GM12878 (cell line): ENCODE data around the gene INTS13. TPM values are rescaled to one million over a fixed set of nuclear protein-coding genes. Genes with fewer than 3 reads are reported as not detected.

Source experiments
- ATAC-seq: fragments of 200-7000 bp; cut with Tn5 transposase; 3 replicates; pipeline ENCODE4 v1.9.1; 2020; ENCODE audit warnings: mild to moderate bottlenecking, moderate library complexity
- BruUV-seq: library from RNA; stranded (reverse); fragments of 400-500 nt; replicated peaks from 2 replicates; lab custom pipeline; 2021; lab: Mats Ljungman, UMichigan
- CTCF ChIA-PET: fragments of 300-600 bp; sonication (Branson Sonifier 250); formaldehyde crosslinking; extraction: SDS; loops from one replicate; lab custom pipeline; 2021; ENCODE audit warnings: inconsistent platforms; lab: Yijun Ruan, JAX
- POLR2A ChIA-PET: fragments of 350-600 bp; formaldehyde crosslinking; extraction: SDS; loops from one replicate; lab custom pipeline; 2021; ENCODE audit warnings: inconsistent platforms; lab: Charles Lee
- RAD21 ChIA-PET: fragments of 300-600 bp; sonication (Branson Sonifier 250); formaldehyde crosslinking; loops from one replicate; lab custom pipeline; 2023; ENCODE audit warnings: antibody characterized with exemption; ENCODE audit not compliant: unreplicated experiment; lab: Charles Lee
- SMC1A ChIA-PET: fragments of 300-600 bp; sonication (Branson Sonifier 250); formaldehyde crosslinking; loops from one replicate; lab custom pipeline; 2023; ENCODE audit not compliant: unreplicated experiment, uncharacterized antibody; lab: Charles Lee
- DNase-seq: peaks from one replicate; pipeline ENCODE4 v3.0.0-alpha.2; 2011; ENCODE audit warnings: low read depth, low spot score
- FAIRE-seq: peaks from 3 replicates; lab custom pipeline; 2011; peaks lifted over from hg19 to GRCh38; lab: Jason Lieb, UNC
- H2AFZ ChIP-seq: 2 replicates; pipeline ENCODE4 v1.6.0; 2011; ENCODE audit warnings: low read depth, low read length, control low read depth; ENCODE audit not compliant: control insufficient read depth
- H3K27ac ChIP-seq: 2 replicates; pipeline ENCODE4 v1.5.1; 2011; ENCODE audit warnings: control low read depth; ENCODE audit not compliant: control insufficient read depth, insufficient read depth
- H3K27me3 ChIP-seq, 2 experiments: replicated peaks in 1 of 2; 2 replicates each; pipeline versions ENCODE4 v1.6.0 to v1.6.1; 2011; ENCODE audit warnings: low read length in 1 of 2; ENCODE audit not compliant: control insufficient read depth in 2 of 2, insufficient read depth in 2 of 2
- H3K36me3 ChIP-seq, 2 experiments: 2 replicates each; pipeline ENCODE4 v1.5.1; 2011; ENCODE audit warnings: low read length in 1 of 2; ENCODE audit not compliant: control insufficient read depth in 2 of 2, insufficient read depth in 2 of 2
- H3K4me1 ChIP-seq: 2 replicates; pipeline ENCODE4 v1.6.1; 2011; ENCODE audit warnings: mild to moderate bottlenecking, low read length, moderate library complexity, mixed read lengths; ENCODE audit not compliant: control insufficient read depth, insufficient read depth
- H3K4me2 ChIP-seq: 2 replicates; pipeline ENCODE4 v1.6.0; 2011; ENCODE audit warnings: control low read depth; ENCODE audit not compliant: control insufficient read depth, insufficient read depth
- H3K4me3 ChIP-seq: fragments of 200-600 bp; sonication (generic); 2 replicates; pipeline ENCODE4 v1.5.1; 2016
- H3K79me2 ChIP-seq: 2 replicates; pipeline ENCODE4 v1.6.0; 2011; ENCODE audit warnings: low read length; ENCODE audit not compliant: control insufficient read depth, insufficient read depth
- H3K9ac ChIP-seq: 2 replicates; pipeline ENCODE4 v1.8.0; 2011; ENCODE audit warnings: low read length, control low read depth, mixed read lengths; ENCODE audit not compliant: control insufficient read depth, insufficient read depth
- H3K9me3 ChIP-seq: replicated peaks from 3 replicates; pipeline ENCODE4 v1.5.1; 2011; ENCODE audit warnings: mild to moderate bottlenecking, low read length; ENCODE audit not compliant: control insufficient read depth, insufficient read depth
- H4K20me1 ChIP-seq: 2 replicates; pipeline ENCODE4 v1.6.0; 2011; ENCODE audit not compliant: control insufficient read depth, insufficient read depth
- GATAD2B ChIP-seq: fragments of 450-650 bp; conservative IDR thresholded peaks from 2 replicates; pipeline ENCODE4 v1.6.1; 2017; ENCODE audit warnings: low read depth, mild to moderate bottlenecking, moderate library complexity
- RBBP5 ChIP-seq: fragments of 200-600 bp; sonication (generic); conservative IDR thresholded peaks from 2 replicates; pipeline ENCODE4 v1.6.1; 2016
- TCF3 ChIP-seq: IDR thresholded peaks from 2 replicates; pipeline ENCODE4 v1.6.1; 2012; ENCODE audit warnings: low read depth, mild to moderate bottlenecking, low read length, borderline replicate concordance; ENCODE audit not compliant: insufficient read depth
- WGBS: methylation state at CpG from one replicate; pipeline ENCODE4 v1.1.6; 2016; ENCODE audit warnings: low lambda C conversion rate; ENCODE audit not compliant: insufficient replicate concordance, insufficient coverage; ENCODE audit errors: missing lambda C conversion rate; 5-methylcytosine and 5-hydroxymethylcytosine counted together
- in situ Hi-C: fragments of 300-500 bp; cut with MboI; formaldehyde crosslinking; loops from 9 replicates; pipeline ENCODE4 v1.14.3; 2018; ENCODE audit warnings: mixed read lengths
- intact Hi-C: fragments of 100-400 bp; cut with micrococcal nuclease; formaldehyde crosslinking; loops from one replicate; pipeline ENCODE4 v1.14.2; 2022; ENCODE audit not compliant: unreplicated experiment
- polyA plus RNA-seq, 11 experiments: library from polyadenylated mRNA; depleted of rRNA in 4 of 11; unstranded in 6 of 11; stranded (reverse) in 5 of 11; fragments of >200 nt; fragmentation: Nextera tagmentation in 4 of 11; fragmentation: Illumina TruSeq in 1 of 11; extraction: Ambion mirVana in 4 of 11; extraction: Trizol in 1 of 11; gene quantifications; 1 replicate in 1 of 11; 2 replicates in 10 of 11; pipeline versions ENCODE4 v1.2.1 to v1.2.3, GENCODE V29; 2011 to 2016; ENCODE audit warnings: inconsistent platforms in 2 of 11, missing spikeins in 2 of 11, low read depth in 1 of 11
- total RNA-seq, 4 experiments: library from RNA; depleted of rRNA in 3 of 4; stranded (reverse); fragments of >200 nt in 3 of 4; fragmentation: Illumina TruSeq in 1 of 4; extraction: Trizol in 1 of 4; gene quantifications; 2 replicates each; pipeline versions ENCODE4 v1.2.1 to v1.2.3, GENCODE V29; 2013 to 2021
- TF ChIP-seq, protein P1 (sequence below): fragments of 450-650 bp; IDR thresholded peaks from 2 replicates; pipeline ENCODE4 v1.6.1; 2016; ENCODE audit warnings: mild to moderate bottlenecking
- TF ChIP-seq, protein P2 (sequence below): fragments of 450-650 bp; IDR thresholded peaks from 2 replicates; pipeline ENCODE4 v1.6.1; 2017; ENCODE audit warnings: low read depth, mild to moderate bottlenecking, moderate library complexity
- TF ChIP-seq, protein P3 (sequence below): IDR thresholded peaks from 2 replicates; pipeline ENCODE4 v1.6.1; 2012; ENCODE audit warnings: improper control_type of control experiment, low read depth, low read length; ENCODE audit not compliant: insufficient replicate concordance
- TF ChIP-seq, protein P4 (sequence below): fragments of 450-650 bp; IDR thresholded peaks from 2 replicates; pipeline ENCODE4 v1.6.1; 2018; ENCODE audit warnings: mild to moderate bottlenecking, low read depth, moderate library complexity; ENCODE audit not compliant: partially characterized antibody

Gene INTS13
- total and polyA plus RNA-seq, 10 of the 15 experiments (the other 5 are each of a cell fraction or from before 2014, with no cell fraction given), result 33.4 to 72.0 (median 59.9) TPM

DNA sequence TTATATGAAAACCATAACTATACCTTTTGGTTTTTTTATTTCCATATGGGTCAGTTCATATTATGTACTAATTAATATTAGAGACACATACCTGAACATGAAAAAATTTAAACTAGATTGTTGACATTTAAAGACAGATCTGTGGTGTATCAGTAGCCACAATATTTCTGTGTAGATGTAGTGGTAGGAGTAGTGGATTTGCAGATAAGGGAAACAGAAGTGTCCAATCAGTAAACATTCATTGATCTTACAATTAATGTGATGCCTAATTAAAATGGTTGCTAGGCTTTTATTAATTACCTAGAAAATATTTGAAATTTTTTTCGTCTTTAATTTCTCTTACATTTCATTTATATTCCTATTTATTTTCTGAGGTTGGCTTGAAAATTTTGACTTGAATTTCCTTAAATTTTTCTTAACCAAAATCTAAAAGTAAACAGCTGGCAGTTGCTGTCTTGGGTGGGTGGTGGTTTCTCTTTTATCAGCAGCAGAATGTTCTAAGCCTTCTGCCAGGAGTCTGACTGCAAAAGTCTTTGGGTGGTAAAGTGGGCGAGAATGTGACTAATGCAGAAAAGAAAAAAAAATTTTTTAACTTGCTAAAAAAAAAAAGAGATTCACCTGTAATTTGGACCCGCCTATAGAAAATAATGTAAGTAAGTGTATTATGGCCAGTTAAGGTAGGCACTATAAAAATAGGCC lies 2.9 kb upstream of the INTS13 start:
- SMC1A ChIA-PET, result interaction anchor here (0.6 to 3.5 kb wide), 9 partner anchors 14 to 221 kb away, joined by 3 to 31 read pairs (median 6); partner anchors contain the start of gene TM7SF3
- FAIRE-seq (no peak), DNase-seq (no peak), ATAC-seq (no peak)
- peak overlapping the region; percentile 75 for H3K27ac ChIP-seq
- POLR2A ChIA-PET, result interaction anchor here (0.7 to 2.6 kb wide), 3 partner anchors 8 to 244 kb away, joined by 3 to 9 read pairs (median 4); no protein-coding TSS in a partner anchor
- peaks cover 100% of the 10 kb centered on the region for H3K79me2 ChIP-seq
- intact Hi-C loops, result no loop called here
- CTCF ChIA-PET, result interaction anchor here (1.8 kb wide), 1 partner anchor 23 kb away, joined by 7 read pairs; no protein-coding TSS in a partner anchor
- peak overlapping the region; percentile 99 for H3K4me3 ChIP-seq
- no peaks in the 10 kb centered on the region for H4K20me1 ChIP-seq
- H3K36me3 ChIP-seq, result no peaks in the 10 kb centered on the region
- RAD21 ChIA-PET, result interaction anchor here (1.1 to 2.3 kb wide), 4 partner anchors 31 to 95 kb away, joined by 3 to 11 read pairs (median 4); no protein-coding TSS in a partner anchor
- whole genome bisulfite sequencing, result 3% methylated on average over 3 of the region's 3 CpGs
- BruUV-seq, result no TSS peak
- in situ Hi-C loops, result no loop called here
- H3K27me3 ChIP-seq, result no peaks in the 10 kb centered on the region
- no peak overlapping the region for H2AFZ ChIP-seq
- peaks cover 8% of the 10 kb centered on the region for H3K4me1 ChIP-seq
- H3K4me2 ChIP-seq, result peak overlapping the region; percentile 86
- H3K9ac ChIP-seq, result peak overlapping the region; percentile 36
- TF ChIP-seq GATAD2B (no peak), RBBP5 (no peak), TCF3 (no peak)
- TF ChIP-seq, protein P1, sequence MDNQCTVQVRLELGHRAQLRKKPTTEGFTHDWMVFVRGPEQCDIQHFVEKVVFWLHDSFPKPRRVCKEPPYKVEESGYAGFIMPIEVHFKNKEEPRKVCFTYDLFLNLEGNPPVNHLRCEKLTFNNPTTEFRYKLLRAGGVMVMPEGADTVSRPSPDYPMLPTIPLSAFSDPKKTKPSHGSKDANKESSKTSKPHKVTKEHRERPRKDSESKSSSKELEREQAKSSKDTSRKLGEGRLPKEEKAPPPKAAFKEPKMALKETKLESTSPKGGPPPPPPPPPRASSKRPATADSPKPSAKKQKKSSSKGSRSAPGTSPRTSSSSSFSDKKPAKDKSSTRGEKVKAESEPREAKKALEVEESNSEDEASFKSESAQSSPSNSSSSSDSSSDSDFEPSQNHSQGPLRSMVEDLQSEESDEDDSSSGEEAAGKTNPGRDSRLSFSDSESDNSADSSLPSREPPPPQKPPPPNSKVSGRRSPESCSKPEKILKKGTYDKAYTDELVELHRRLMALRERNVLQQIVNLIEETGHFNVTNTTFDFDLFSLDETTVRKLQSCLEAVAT, result peak; percentile 46; the same call in 1 of the 2 replicates
- TF ChIP-seq, protein P2, sequence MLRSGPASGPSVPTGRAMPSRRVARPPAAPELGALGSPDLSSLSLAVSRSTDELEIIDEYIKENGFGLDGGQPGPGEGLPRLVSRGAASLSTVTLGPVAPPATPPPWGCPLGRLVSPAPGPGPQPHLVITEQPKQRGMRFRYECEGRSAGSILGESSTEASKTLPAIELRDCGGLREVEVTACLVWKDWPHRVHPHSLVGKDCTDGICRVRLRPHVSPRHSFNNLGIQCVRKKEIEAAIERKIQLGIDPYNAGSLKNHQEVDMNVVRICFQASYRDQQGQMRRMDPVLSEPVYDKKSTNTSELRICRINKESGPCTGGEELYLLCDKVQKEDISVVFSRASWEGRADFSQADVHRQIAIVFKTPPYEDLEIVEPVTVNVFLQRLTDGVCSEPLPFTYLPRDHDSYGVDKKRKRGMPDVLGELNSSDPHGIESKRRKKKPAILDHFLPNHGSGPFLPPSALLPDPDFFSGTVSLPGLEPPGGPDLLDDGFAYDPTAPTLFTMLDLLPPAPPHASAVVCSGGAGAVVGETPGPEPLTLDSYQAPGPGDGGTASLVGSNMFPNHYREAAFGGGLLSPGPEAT, result 0 out of 2 replicates have a peak, but pooled peaks have one; percentile 28
- TF ChIP-seq, protein P3, sequence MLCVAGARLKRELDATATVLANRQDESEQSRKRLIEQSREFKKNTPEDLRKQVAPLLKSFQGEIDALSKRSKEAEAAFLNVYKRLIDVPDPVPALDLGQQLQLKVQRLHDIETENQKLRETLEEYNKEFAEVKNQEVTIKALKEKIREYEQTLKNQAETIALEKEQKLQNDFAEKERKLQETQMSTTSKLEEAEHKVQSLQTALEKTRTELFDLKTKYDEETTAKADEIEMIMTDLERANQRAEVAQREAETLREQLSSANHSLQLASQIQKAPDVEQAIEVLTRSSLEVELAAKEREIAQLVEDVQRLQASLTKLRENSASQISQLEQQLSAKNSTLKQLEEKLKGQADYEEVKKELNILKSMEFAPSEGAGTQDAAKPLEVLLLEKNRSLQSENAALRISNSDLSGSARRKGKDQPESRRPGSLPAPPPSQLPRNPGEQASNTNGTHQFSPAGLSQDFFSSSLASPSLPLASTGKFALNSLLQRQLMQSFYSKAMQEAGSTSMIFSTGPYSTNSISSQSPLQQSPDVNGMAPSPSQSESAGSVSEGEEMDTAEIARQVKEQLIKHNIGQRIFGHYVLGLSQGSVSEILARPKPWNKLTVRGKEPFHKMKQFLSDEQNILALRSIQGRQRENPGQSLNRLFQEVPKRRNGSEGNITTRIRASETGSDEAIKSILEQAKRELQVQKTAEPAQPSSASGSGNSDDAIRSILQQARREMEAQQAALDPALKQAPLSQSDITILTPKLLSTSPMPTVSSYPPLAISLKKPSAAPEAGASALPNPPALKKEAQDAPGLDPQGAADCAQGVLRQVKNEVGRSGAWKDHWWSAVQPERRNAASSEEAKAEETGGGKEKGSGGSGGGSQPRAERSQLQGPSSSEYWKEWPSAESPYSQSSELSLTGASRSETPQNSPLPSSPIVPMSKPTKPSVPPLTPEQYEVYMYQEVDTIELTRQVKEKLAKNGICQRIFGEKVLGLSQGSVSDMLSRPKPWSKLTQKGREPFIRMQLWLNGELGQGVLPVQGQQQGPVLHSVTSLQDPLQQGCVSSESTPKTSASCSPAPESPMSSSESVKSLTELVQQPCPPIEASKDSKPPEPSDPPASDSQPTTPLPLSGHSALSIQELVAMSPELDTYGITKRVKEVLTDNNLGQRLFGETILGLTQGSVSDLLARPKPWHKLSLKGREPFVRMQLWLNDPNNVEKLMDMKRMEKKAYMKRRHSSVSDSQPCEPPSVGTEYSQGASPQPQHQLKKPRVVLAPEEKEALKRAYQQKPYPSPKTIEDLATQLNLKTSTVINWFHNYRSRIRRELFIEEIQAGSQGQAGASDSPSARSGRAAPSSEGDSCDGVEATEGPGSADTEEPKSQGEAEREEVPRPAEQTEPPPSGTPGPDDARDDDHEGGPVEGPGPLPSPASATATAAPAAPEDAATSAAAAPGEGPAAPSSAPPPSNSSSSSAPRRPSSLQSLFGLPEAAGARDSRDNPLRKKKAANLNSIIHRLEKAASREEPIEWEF, result no peak
- TF ChIP-seq, protein P4, sequence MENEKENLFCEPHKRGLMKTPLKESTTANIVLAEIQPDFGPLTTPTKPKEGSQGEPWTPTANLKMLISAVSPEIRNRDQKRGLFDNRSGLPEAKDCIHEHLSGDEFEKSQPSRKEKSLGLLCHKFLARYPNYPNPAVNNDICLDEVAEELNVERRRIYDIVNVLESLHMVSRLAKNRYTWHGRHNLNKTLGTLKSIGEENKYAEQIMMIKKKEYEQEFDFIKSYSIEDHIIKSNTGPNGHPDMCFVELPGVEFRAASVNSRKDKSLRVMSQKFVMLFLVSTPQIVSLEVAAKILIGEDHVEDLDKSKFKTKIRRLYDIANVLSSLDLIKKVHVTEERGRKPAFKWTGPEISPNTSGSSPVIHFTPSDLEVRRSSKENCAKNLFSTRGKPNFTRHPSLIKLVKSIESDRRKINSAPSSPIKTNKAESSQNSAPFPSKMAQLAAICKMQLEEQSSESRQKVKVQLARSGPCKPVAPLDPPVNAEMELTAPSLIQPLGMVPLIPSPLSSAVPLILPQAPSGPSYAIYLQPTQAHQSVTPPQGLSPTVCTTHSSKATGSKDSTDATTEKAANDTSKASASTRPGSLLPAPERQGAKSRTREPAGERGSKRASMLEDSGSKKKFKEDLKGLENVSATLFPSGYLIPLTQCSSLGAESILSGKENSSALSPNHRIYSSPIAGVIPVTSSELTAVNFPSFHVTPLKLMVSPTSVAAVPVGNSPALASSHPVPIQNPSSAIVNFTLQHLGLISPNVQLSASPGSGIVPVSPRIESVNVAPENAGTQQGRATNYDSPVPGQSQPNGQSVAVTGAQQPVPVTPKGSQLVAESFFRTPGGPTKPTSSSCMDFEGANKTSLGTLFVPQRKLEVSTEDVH, result no peak
- peaks cover 4% of the 10 kb centered on the region; the same call in 2 of the 3 replicates for H3K9me3 ChIP-seq
